WTC11 (cell line): ENCODE results near the gene RSPH9. TPM values are rescaled to one million over a fixed set of nuclear protein-coding genes. Genes with fewer than 3 reads are reported as not detected.

Experiments
- ATAC-seq: fragments of 200-7000 bp; cut with Tn5 transposase; 2 replicates; pipeline ENCODE4 v1.10.0; 2021; ENCODE audit warnings: mild to moderate bottlenecking, moderate library complexity
- CTCF ChIA-PET: fragments of 300-600 bp; sonication (Branson Sonifier 250); formaldehyde crosslinking; loops from one replicate; lab custom pipeline; 2021; ENCODE audit warnings: antibody characterized with exemption; lab: Charles Lee
- POLR2A ChIA-PET: fragments of 350-600 bp; sonication (Branson Sonifier 250); formaldehyde crosslinking; loops from one replicate; lab custom pipeline; 2021; ENCODE audit warnings: antibody characterized with exemption; lab: Charles Lee
- DNase-seq: peaks from one replicate; pipeline ENCODE4 v3.0.0; 2021; ENCODE audit warnings: low spot score
- H3K27ac Mint-ChIP-seq: 2 replicates; pipeline ENCODE4 v1.8.0; 2021; ENCODE audit warnings: mixed read lengths
- H3K27me3 Mint-ChIP-seq: 2 replicates; pipeline ENCODE4 v1.8.0; 2021; ENCODE audit warnings: low read depth, mild to moderate bottlenecking, moderate library complexity, mixed read lengths
- H3K36me3 Mint-ChIP-seq: 2 replicates; pipeline ENCODE4 v1.8.0; 2021; ENCODE audit warnings: mixed read lengths
- H3K4me1 Mint-ChIP-seq: 2 replicates; pipeline ENCODE4 v1.8.0; 2022; ENCODE audit warnings: mixed read lengths
- H3K4me3 Mint-ChIP-seq: 2 replicates; pipeline ENCODE4 v1.8.0; 2021; ENCODE audit warnings: mild to moderate bottlenecking, moderate library complexity, mixed read lengths
- H3K9me3 Mint-ChIP-seq: 2 replicates; pipeline ENCODE4 v1.8.0; 2021; ENCODE audit warnings: mixed read lengths
- E2F4 ChIP-seq: sonication (generic); formaldehyde crosslinking; IDR thresholded peaks from 2 replicates; pipeline ENCODE4 v1.8.1; 2022; ENCODE audit warnings: low read depth, mild to moderate bottlenecking, moderate library complexity, missing genetic modification reagents, borderline replicate concordance
- ETV6 ChIP-seq: sonication (generic); formaldehyde crosslinking; IDR thresholded peaks from 2 replicates; pipeline ENCODE4 v1.8.1; 2022; ENCODE audit warnings: mild to moderate bottlenecking, missing genetic modification reagents
- FOXJ3 ChIP-seq: sonication (generic); formaldehyde crosslinking; IDR thresholded peaks from 2 replicates; pipeline ENCODE4 v1.9.0; 2021; ENCODE audit warnings: missing genetic modification reagents, mild to moderate bottlenecking, borderline replicate concordance
- GABPB1 ChIP-seq: sonication (generic); formaldehyde crosslinking; IDR thresholded peaks from 2 replicates; pipeline ENCODE4 v1.8.1; 2023; ENCODE audit warnings: mild to moderate bottlenecking, missing genetic modification reagents
- GTF2I ChIP-seq: fragments of 250-450 bp; sonication (Bioruptor Pico); conservative IDR thresholded peaks from 2 replicates; pipeline ENCODE4 v1.4.0; 2021; ENCODE audit warnings: mild to moderate bottlenecking
- NFE2L1 ChIP-seq: sonication (generic); formaldehyde crosslinking; IDR thresholded peaks from 2 replicates; pipeline ENCODE4 v1.8.1; 2023; ENCODE audit warnings: missing genetic modification reagents
- OVOL2 ChIP-seq: fragments of 250-450 bp; sonication (Bioruptor Pico); IDR thresholded peaks from 2 replicates; pipeline ENCODE4 v1.9.0; 2021; ENCODE audit warnings: mild to moderate bottlenecking, borderline replicate concordance
- SP1 ChIP-seq: sonication (generic); formaldehyde crosslinking; conservative IDR thresholded peaks from 2 replicates; pipeline ENCODE4 v1.8.1; 2022; ENCODE audit warnings: missing genetic modification reagents
- TCF7 ChIP-seq: sonication (generic); formaldehyde crosslinking; IDR thresholded peaks from 2 replicates; pipeline ENCODE4 v1.8.0; 2022; ENCODE audit warnings: mild to moderate bottlenecking, low read depth, missing genetic modification reagents, moderate library complexity
- TEAD1 ChIP-seq: sonication (generic); formaldehyde crosslinking; IDR thresholded peaks from 2 replicates; pipeline ENCODE4 v1.8.0; 2022; ENCODE audit warnings: mild to moderate bottlenecking, missing genetic modification reagents
- ZNF219 ChIP-seq: sonication (generic); formaldehyde crosslinking; IDR thresholded peaks from 2 replicates; pipeline ENCODE4 v1.8.0; 2023; ENCODE audit warnings: missing genetic modification reagents, mild to moderate bottlenecking, borderline replicate concordance
- ZNF281 ChIP-seq: sonication (generic); formaldehyde crosslinking; IDR thresholded peaks from 2 replicates; pipeline ENCODE4 v1.8.0; 2023; ENCODE audit warnings: mild to moderate bottlenecking, missing genetic modification reagents
- ZNF423 ChIP-seq: fragments of 250-450 bp; sonication (Bioruptor Pico); IDR thresholded peaks from 2 replicates; pipeline ENCODE4 v2.1.2; 2022; ENCODE audit warnings: mild to moderate bottlenecking, moderate library complexity
- total RNA-seq: library from RNA; stranded (reverse); gene quantifications from 3 replicates; pipeline ENCODE4 v1.2.3, GENCODE V29; 2021
- TF ChIP-seq, protein P1 (sequence below): sonication (generic); formaldehyde crosslinking; IDR thresholded peaks from 2 replicates; pipeline ENCODE4 v1.8.0; 2022; ENCODE audit warnings: mild to moderate bottlenecking, missing genetic modification reagents
- TF ChIP-seq, protein P2 (sequence below): sonication (generic); formaldehyde crosslinking; IDR thresholded peaks from 2 replicates; pipeline ENCODE4 v1.8.0; 2022; ENCODE audit warnings: mild to moderate bottlenecking, missing genetic modification reagents
- TF ChIP-seq, protein P3 (sequence below): sonication (generic); formaldehyde crosslinking; IDR thresholded peaks from 2 replicates; pipeline ENCODE4 v1.8.0; 2022; ENCODE audit warnings: mild to moderate bottlenecking, missing genetic modification reagents
- TF ChIP-seq, protein P4 (sequence below): sonication (generic); formaldehyde crosslinking; IDR thresholded peaks from 2 replicates; pipeline ENCODE4 v1.8.1; 2022; ENCODE audit warnings: mild to moderate bottlenecking, moderate library complexity, missing genetic modification reagents
- TF ChIP-seq, protein P5 (sequence below): sonication (generic); formaldehyde crosslinking; IDR thresholded peaks from 2 replicates; pipeline ENCODE4 v1.8.1; 2023; ENCODE audit warnings: mild to moderate bottlenecking, missing genetic modification reagents

Gene RSPH9
- total RNA-seq, 1 experiment from 2014 or later = 0.35 TPM

GRCh38 chr6:43689421-43689820 is 44.6 kb downstream of the RSPH9 start (continued):
- TF ChIP-seq, protein P1, sequence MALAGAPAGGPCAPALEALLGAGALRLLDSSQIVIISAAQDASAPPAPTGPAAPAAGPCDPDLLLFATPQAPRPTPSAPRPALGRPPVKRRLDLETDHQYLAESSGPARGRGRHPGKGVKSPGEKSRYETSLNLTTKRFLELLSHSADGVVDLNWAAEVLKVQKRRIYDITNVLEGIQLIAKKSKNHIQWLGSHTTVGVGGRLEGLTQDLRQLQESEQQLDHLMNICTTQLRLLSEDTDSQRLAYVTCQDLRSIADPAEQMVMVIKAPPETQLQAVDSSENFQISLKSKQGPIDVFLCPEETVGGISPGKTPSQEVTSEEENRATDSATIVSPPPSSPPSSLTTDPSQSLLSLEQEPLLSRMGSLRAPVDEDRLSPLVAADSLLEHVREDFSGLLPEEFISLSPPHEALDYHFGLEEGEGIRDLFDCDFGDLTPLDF (CRISPR knock-in tag) = no peak
- TF ChIP-seq NFE2L1 (CRISPR knock-in tag) = no peak
- TF ChIP-seq TCF7 = no peak

DNA sequence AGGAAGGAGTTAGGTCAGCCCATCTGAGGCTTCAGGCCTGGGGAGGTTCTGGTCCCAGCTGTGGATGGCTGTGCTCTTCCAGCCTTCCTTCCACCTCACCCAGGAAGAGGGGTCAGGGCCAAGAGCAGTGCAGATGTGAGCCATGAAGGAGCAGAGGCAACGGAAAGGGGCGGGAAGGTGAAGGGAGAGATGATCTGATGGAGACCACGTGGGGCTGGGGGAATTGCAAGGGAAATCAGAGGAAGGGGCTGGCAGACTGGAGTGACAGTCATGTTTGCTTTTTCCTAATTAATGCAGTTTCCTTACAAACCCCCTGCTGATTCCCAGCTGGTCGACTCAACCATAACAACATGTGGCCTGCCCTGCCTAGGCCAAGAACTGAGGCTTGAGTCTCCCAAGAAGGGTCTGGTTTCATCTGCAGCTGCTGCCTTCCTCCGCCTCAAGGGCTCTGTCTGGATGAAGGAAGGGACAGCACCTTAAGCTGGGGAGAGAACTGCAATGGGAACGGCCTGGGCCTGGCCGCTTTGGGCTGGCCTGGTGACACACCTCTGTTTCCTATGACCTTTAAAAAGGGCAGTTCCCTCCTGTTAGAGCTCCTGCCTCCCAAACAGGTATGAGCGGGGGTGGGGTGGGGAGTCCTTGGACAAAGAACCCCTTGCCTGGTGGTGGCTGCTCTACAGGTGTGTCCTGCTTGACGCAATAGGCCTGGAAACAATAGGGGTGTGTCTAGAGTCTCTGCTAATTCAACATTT is 50.6 kb downstream of the RSPH9 start:
- TF ChIP-seq, protein P2, sequence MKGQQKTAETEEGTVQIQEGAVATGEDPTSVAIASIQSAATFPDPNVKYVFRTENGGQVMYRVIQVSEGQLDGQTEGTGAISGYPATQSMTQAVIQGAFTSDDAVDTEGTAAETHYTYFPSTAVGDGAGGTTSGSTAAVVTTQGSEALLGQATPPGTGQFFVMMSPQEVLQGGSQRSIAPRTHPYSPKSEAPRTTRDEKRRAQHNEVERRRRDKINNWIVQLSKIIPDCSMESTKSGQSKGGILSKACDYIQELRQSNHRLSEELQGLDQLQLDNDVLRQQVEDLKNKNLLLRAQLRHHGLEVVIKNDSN (CRISPR knock-in tag) = 0 out of 2 replicates have a peak, but pooled peaks have one; percentile 54
- TF ChIP-seq ETV6 (CRISPR knock-in tag) (no peak), ZNF423 (CRISPR knock-in tag) (peak; percentile 38; the same call in 1 of the 2 replicates), ZNF281 (CRISPR knock-in tag) (no peak), GABPB1 (CRISPR knock-in tag) (peak; percentile 48; the same call in 1 of the 2 replicates), TEAD1 (CRISPR knock-in tag) (no peak)
- no peak overlapping the region for H3K4me3 Mint-ChIP-seq
- peak overlapping the region; percentile 69 for H3K27ac Mint-ChIP-seq
- H3K9me3 Mint-ChIP-seq = no peaks in the 10 kb centered on the region
- DNase-seq (peak; percentile 73), ATAC-seq (peak; percentile 73)
- ChIA-PET POLR2A (interaction anchor here (0.9 to 1.3 kb wide), 3 partner anchors 27 to 50 kb away, joined by 3 to 5 read pairs (median 4); partner anchors contain the start of gene RSPH9), CTCF (interaction anchor here (0.8 to 3.3 kb wide), 6 partner anchors 25 to 383 kb away, joined by 3 to 12 read pairs (median 4); partner anchors contain the start of gene VEGFA)
- H3K36me3 Mint-ChIP-seq = no peaks in the 10 kb centered on the region; the same call in 1 of the 2 replicates
- peaks cover 44% of the 10 kb centered on the region for H3K4me1 Mint-ChIP-seq
- H3K27me3 Mint-ChIP-seq = no peaks in the 10 kb centered on the region; the same call in 1 of the 2 replicates

DNA sequence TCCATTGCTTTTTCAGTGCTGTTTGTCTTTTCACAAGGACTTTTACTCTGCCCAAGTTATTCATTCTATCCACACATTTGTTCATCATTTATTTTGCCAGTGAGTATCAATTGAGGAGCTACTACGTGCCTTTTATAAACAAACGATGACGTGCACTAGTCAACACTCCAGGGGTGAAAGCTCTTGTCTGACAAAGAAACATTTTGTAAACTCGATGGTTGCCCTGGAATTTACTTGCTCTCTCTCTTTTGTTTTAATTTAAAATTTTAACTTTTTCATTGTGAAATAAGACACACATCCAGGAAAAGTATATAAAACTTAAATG is 51.1 kb downstream of the RSPH9 start:
- no peak overlapping the region for H3K4me3 Mint-ChIP-seq
- H3K36me3 Mint-ChIP-seq = no peaks in the 10 kb centered on the region; the same call in 1 of the 2 replicates
- TF ChIP-seq FOXJ3 (CRISPR knock-in tag) = no peak
- no peaks in the 10 kb centered on the region; the same call in 1 of the 2 replicates for H3K27me3 Mint-ChIP-seq
- H3K4me1 Mint-ChIP-seq = peaks cover 44% of the 10 kb centered on the region
- CTCF ChIA-PET = interaction anchor here (0.8 to 3.3 kb wide), 6 partner anchors 26 to 383 kb away, joined by 3 to 12 read pairs (median 4); partner anchors contain the start of gene VEGFA
- H3K9me3 Mint-ChIP-seq = no peaks in the 10 kb centered on the region
- peak overlapping the region; percentile 69 for H3K27ac Mint-ChIP-seq
- POLR2A ChIA-PET = interaction anchor here (0.9 to 1.3 kb wide), 3 partner anchors 28 to 51 kb away, joined by 3 to 5 read pairs (median 4); partner anchors contain the start of gene RSPH9
- no peak for DNase-seq
- ATAC-seq = no peak

DNA sequence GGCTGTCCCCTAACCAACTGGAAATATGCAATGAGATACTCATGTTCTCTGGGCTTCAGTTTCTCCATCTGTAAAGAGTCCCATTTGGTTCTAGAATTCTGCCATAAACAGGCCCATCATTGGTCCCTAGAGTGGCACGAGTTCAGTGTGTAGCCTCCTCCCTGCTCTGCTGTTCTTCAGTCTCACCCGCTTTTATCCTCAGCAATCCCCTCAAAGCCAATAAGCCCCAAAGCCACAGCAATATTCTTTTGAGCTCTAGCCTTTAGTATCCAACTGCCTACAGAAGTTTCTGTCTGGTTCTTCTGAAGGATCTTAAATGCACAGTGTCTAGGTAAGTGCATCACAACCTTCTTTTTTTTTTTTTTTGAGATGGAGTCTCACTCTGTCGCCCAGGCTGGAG is 52.6 kb downstream of the RSPH9 start:
- no peak overlapping the region for H3K27ac Mint-ChIP-seq
- no peaks in the 10 kb centered on the region for H3K9me3 Mint-ChIP-seq
- DNase-seq = no peak
- no peaks in the 10 kb centered on the region; the same call in 1 of the 2 replicates for H3K27me3 Mint-ChIP-seq
- no peak overlapping the region for H3K4me3 Mint-ChIP-seq
- no peak for ATAC-seq
- CTCF ChIA-PET = interaction anchor here (0.9 to 1.1 kb wide), 2 partner anchors 8 to 193 kb away, joined by 3 to 4 read pairs; no protein-coding TSS in a partner anchor
- H3K4me1 Mint-ChIP-seq = peaks cover 58% of the 10 kb centered on the region
- POLR2A ChIA-PET = no interaction called here
- no peaks in the 10 kb centered on the region; the same call in 1 of the 2 replicates for H3K36me3 Mint-ChIP-seq
- TF ChIP-seq GTF2I (no peak), OVOL2 (CRISPR knock-in tag) (no peak), SP1 (no peak), ZNF219 (CRISPR knock-in tag) (no peak), E2F4 (CRISPR knock-in tag) (no peak)
- TF ChIP-seq, protein P3, sequence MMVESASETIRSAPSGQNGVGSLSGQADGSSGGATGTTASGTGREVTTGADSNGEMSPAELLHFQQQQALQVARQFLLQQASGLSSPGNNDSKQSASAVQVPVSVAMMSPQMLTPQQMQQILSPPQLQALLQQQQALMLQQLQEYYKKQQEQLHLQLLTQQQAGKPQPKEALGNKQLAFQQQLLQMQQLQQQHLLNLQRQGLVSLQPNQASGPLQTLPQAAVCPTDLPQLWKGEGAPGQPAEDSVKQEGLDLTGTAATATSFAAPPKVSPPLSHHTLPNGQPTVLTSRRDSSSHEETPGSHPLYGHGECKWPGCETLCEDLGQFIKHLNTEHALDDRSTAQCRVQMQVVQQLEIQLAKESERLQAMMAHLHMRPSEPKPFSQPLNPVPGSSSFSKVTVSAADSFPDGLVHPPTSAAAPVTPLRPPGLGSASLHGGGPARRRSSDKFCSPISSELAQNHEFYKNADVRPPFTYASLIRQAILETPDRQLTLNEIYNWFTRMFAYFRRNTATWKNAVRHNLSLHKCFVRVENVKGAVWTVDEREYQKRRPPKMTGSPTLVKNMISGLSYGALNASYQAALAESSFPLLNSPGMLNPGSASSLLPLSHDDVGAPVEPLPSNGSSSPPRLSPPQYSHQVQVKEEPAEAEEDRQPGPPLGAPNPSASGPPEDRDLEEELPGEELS (CRISPR knock-in tag) = no peak
- TF ChIP-seq, protein P4, sequence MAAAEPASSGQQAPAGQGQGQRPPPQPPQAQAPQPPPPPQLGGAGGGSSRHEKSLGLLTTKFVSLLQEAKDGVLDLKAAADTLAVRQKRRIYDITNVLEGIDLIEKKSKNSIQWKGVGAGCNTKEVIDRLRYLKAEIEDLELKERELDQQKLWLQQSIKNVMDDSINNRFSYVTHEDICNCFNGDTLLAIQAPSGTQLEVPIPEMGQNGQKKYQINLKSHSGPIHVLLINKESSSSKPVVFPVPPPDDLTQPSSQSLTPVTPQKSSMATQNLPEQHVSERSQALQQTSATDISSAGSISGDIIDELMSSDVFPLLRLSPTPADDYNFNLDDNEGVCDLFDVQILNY (CRISPR knock-in tag) = no peak
- TF ChIP-seq, protein P5, sequence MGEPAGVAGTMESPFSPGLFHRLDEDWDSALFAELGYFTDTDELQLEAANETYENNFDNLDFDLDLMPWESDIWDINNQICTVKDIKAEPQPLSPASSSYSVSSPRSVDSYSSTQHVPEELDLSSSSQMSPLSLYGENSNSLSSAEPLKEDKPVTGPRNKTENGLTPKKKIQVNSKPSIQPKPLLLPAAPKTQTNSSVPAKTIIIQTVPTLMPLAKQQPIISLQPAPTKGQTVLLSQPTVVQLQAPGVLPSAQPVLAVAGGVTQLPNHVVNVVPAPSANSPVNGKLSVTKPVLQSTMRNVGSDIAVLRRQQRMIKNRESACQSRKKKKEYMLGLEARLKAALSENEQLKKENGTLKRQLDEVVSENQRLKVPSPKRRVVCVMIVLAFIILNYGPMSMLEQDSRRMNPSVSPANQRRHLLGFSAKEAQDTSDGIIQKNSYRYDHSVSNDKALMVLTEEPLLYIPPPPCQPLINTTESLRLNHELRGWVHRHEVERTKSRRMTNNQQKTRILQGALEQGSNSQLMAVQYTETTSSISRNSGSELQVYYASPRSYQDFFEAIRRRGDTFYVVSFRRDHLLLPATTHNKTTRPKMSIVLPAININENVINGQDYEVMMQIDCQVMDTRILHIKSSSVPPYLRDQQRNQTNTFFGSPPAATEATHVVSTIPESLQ (CRISPR knock-in tag) = no peak
